ENCODE measurements around the gene KRT16. TPM values are rescaled to one million over a fixed set of nuclear protein-coding genes. Genes with fewer than 3 reads are reported as not detected.

The KRT16 gene
- total and polyA plus RNA-seq, 2 of the 8 experiments (the other 6 are each of a cell fraction or from before 2014, with no cell fraction given): not detected

- TF ChIP-seq JUN (IDR thresholded peaks at IDR 0.05; ENCODE audit: low read depth, low read length): no peak
- no peak for TF ChIP-seq EGR1 (IDR thresholded peaks at IDR 0.05; ENCODE audit: borderline replicate concordance, low read depth, low read length)
- no peak for TF ChIP-seq BACH1 (IDR thresholded peaks at IDR 0.05; ENCODE audit: low read length)
- TF ChIP-seq GTF2F1 (IDR thresholded peaks at IDR 0.05; ENCODE audit: borderline replicate concordance, low read depth, low read length): no peak
- no peak for TF ChIP-seq NRF1 (IDR thresholded peaks at IDR 0.05; ENCODE audit: low read depth, low read length)
- no peak for TF ChIP-seq CEBPB (IDR thresholded peaks at IDR 0.05; ENCODE audit: low read depth, low read length)
Observed at GRCh38 chr17:41656249-41657023, 43.9 kb upstream of the KRT16 start (continued).

Measured in H1 (cell line).